Pancreas (tissue), 10 donors: ENCODE data around the gene ZSCAN12. TPM values are rescaled to one million over a fixed set of nuclear protein-coding genes. Genes with fewer than 3 reads are reported as not detected.

Experiments
- ATAC-seq, 4 donors: fragments of 200-7000 bp; cut with Tn5 transposase; one replicate each; pipeline versions ENCODE4 v1.8.0 to v1.9.1; 2020; ENCODE audit warnings: mild to moderate bottlenecking in 4 of 4, moderate library complexity in 4 of 4
- DNase-seq, 6 donors: peaks; one replicate each; pipeline ENCODE4 v3.0.0-alpha.2; 2020
- FAIRE-seq: peaks from 2 replicates; lab custom pipeline; 2012; peaks lifted over from hg19 to GRCh38; lab: Jason Lieb, UNC
- H3K27ac ChIP-seq, 4 donors: fragments of 200-600 bp; sonication (generic); 1 replicate in 3 of 4; 2 replicates in 1 of 4; pipeline versions ENCODE4 v1.5.0 to v1.8.0; 2020
- H3K27me3 ChIP-seq, 4 donors: fragments of 200-600 bp; one replicate each; pipeline ENCODE4 v1.8.0; 2021
- H3K36me3 ChIP-seq, 3 donors: fragments of 200-600 bp; sonication (generic) in 1 of 3; one replicate each; pipeline versions ENCODE4 v1.5.0 to v1.8.0; 2020 to 2021
- H3K4me1 ChIP-seq, 3 donors: fragments of 200-600 bp; one replicate each; pipeline ENCODE4 v1.8.0; 2021
- H3K4me3 ChIP-seq, 4 donors: fragments of 200-600 bp; sonication (generic) in 2 of 4; one replicate each; pipeline versions ENCODE4 v1.5.0 to v1.8.0; 2020 to 2021
- H3K9me3 ChIP-seq, 4 donors: fragments of 200-600 bp; one replicate each; pipeline ENCODE4 v1.8.0; 2021
- CTCF ChIP-seq, 4 donors: fragments of 200-600 bp; sonication (generic) in 3 of 4; IDR thresholded peaks; one replicate each; pipeline versions ENCODE4 v1.5.0 to v1.8.0; 2021; ENCODE audit warnings: antibody characterized with exemption in 4 of 4
- WGBS, 2 donors: extraction: QIAGEN DNeasy Blood & Tissue Kit; methylation state at CpG; one replicate each; pipeline ENCODE4 v1.1.7; 2013; 5-methylcytosine and 5-hydroxymethylcytosine counted together
- intact Hi-C, 3 donors: fragments of 100-400 bp; cut with DNase I; formaldehyde crosslinking; loops; one replicate each; pipeline versions ENCODE4 v1.11.1 to v1.14.2; 2022
- polyA plus RNA-seq, 2 donors: library from polyadenylated mRNA; stranded (reverse); fragments of 200-250 nt; gene quantifications; one replicate each; pipeline ENCODE4 v1.2.3, GENCODE V29; 2013
- total RNA-seq, 6 donors: library from RNA; stranded (reverse); fragmentation: NEBNext Ultra II Directional in 4 of 6; extraction: Animal tissue kit (Norgen Biotek cat#: 25700) in 4 of 6; gene quantifications; one replicate each; pipeline versions ENCODE4 v1.2.1 to v1.2.4, GENCODE V29; 2021 to 2023
- donor health status: healthy with polysubstance abuse.
- donor health status: DM: no; HTN: no; CAD: no; lungs with moderate emphysema.
- donor health status: DM: no; HTN: no; CAD: no.
- donor health status: control.
- donor health status: control.
- donor health status: Bipolar disorder and iron deficiency.
- donor health status: DM: yes; HTN: yes; CAD: no.
- donor health status: DM: no; HTN: no; CAD: no.
- donor health status: DM: no; HTN: no; CAD: no.
- donor health status: DM: yes; HTN: yes; CAD: no.

The ZSCAN12 gene
- total and polyA plus RNA-seq, 8 donors: 0.80 to 4.4 (median 2.4) TPM

GRCh38 chr6:28340310-28341095 lies 59.0 kb downstream of the ZSCAN12 start:
- no peaks in the 10 kb centered on the region for H3K36me3 ChIP-seq
- H3K9me3 ChIP-seq: no peaks in the 10 kb centered on the region
- 87 to 90% methylated on average over 1 of the region's 1 CpG for WGBS, 2 donors
- no peaks in the 10 kb centered on the region for H3K27me3 ChIP-seq
- no peak overlapping the region for H3K27ac ChIP-seq
- H3K4me1 ChIP-seq: peaks cover 0 to 6% (median 5%) of the 10 kb centered on the region in 3 donors
- FAIRE-seq (no peak), DNase-seq (no peak), ATAC-seq (no peak)
- TF ChIP-seq CTCF (IDR thresholded peaks at IDR 0.05): no peak
- intact Hi-C loops: no loop called here
- no peak overlapping the region for H3K4me3 ChIP-seq

GRCh38 chr6:28337121-28337520 lies 62.4 kb downstream of the ZSCAN12 start:
- DNase-seq: no peak
- no peak for TF ChIP-seq CTCF (IDR thresholded peaks at IDR 0.05)
- no peaks in the 10 kb centered on the region for H3K36me3 ChIP-seq
- no peaks in the 10 kb centered on the region for H3K27me3 ChIP-seq
- H3K4me3 ChIP-seq: peak overlapping the region in 1 of 4 donors; percentile 45
- no peaks in the 10 kb centered on the region for H3K9me3 ChIP-seq
- FAIRE-seq: no peak
- peaks cover 0 to 6% (median 5%) of the 10 kb centered on the region in 3 donors for H3K4me1 ChIP-seq
- intact Hi-C loops: no loop called here
- no peak for ATAC-seq
- no peak overlapping the region for H3K27ac ChIP-seq

GRCh38 chr6:28336284-28337120 lies 63.0 kb downstream of the ZSCAN12 start:
- WGBS, 2 donors: 14% methylated on average over 24 of the region's 24 CpGs
- no peaks in the 10 kb centered on the region for H3K9me3 ChIP-seq
- intact Hi-C loops: no loop called here
- ATAC-seq: peak; percentile 21 to 49 (median 34)
- H3K4me1 ChIP-seq: peaks cover 0 to 6% (median 5%) of the 10 kb centered on the region in 3 donors
- TF ChIP-seq CTCF (IDR thresholded peaks at IDR 0.05): no peak
- peak overlapping the region; percentile 96 to 98 (median 97) for H3K27ac ChIP-seq
- peak in 3 of 6 donors; percentile 27 to 45 (median 35) for DNase-seq
- no peaks in the 10 kb centered on the region for H3K27me3 ChIP-seq
- peak overlapping the region; percentile 31 to 63 (median 48) for H3K4me3 ChIP-seq
- H3K36me3 ChIP-seq: no peaks in the 10 kb centered on the region
- FAIRE-seq: no peak

- peak; percentile 98 for FAIRE-seq
- no peaks in the 10 kb centered on the region for H3K36me3 ChIP-seq
- TF ChIP-seq CTCF (IDR thresholded peaks at IDR 0.05): no peak
- intact Hi-C loops: no loop called here
- H3K4me1 ChIP-seq: peaks cover 0 to 6% (median 5%) of the 10 kb centered on the region in 3 donors
- DNase-seq: peak; percentile 85 to 98 (median 97)
- no peaks in the 10 kb centered on the region for H3K9me3 ChIP-seq
- peak within 1 kb of the TSS; percentile 31 to 63 (median 48) for H3K4me3 ChIP-seq
- ATAC-seq: peak; percentile 92 to 97 (median 94)
- H3K27me3 ChIP-seq: no peaks in the 10 kb centered on the region
- H3K27ac ChIP-seq: peak within 1 kb of the TSS; percentile 96 to 98 (median 97)
- WGBS, 2 donors: 0% methylated on average over 35 of the region's 35 CpGs
These were observed 63.8 kb downstream of the ZSCAN12 start, which contains the start of gene ZSCAN31 for GRCh38 chr6:28335564-28336283. Gene ZSCAN31 (minus strand): TSS chr6:28336148. CDS start chr6:28329683, 6,465 bp downstream.
